ENCODE measurements around the gene RASGRF2.

The RASGRF2 gene

GRCh38 chr5:81052325-81052724 lies 92.2 kb downstream of the RASGRF2 start:
- TF ChIP-seq CREB1 (IDR thresholded peaks at IDR 0.05; ENCODE audit: low read depth) (no peak), EGR1 (IDR thresholded peaks at IDR 0.05) (no peak), EP300 (IDR thresholded peaks at IDR 0.05; ENCODE audit: borderline replicate concordance) (no peak), FOXM1 (IDR thresholded peaks at IDR 0.05; ENCODE audit: borderline replicate concordance, low read depth) (no peak), RAD21 (IDR thresholded peaks at IDR 0.05; ENCODE audit: low read depth) (no peak), NFIC (IDR thresholded peaks at IDR 0.05) (no peak), TCF12 (IDR thresholded peaks at IDR 0.05; ENCODE audit: low read depth) (no peak), MAX (IDR thresholded peaks at IDR 0.05) (no peak), USF1 (IDR thresholded peaks at IDR 0.05) (no peak), CEBPB (IDR thresholded peaks at IDR 0.05) (no peak), TEAD4 (IDR thresholded peaks at IDR 0.05) (no peak), ZBTB7A (IDR thresholded peaks at IDR 0.05; ENCODE audit: low read depth) (no peak), YY1 (IDR thresholded peaks at IDR 0.05; ENCODE audit: low read depth) (no peak), TAF1 (IDR thresholded peaks at IDR 0.05; ENCODE audit: low read depth) (no peak)
- TF ChIP-seq, protein P1, sequence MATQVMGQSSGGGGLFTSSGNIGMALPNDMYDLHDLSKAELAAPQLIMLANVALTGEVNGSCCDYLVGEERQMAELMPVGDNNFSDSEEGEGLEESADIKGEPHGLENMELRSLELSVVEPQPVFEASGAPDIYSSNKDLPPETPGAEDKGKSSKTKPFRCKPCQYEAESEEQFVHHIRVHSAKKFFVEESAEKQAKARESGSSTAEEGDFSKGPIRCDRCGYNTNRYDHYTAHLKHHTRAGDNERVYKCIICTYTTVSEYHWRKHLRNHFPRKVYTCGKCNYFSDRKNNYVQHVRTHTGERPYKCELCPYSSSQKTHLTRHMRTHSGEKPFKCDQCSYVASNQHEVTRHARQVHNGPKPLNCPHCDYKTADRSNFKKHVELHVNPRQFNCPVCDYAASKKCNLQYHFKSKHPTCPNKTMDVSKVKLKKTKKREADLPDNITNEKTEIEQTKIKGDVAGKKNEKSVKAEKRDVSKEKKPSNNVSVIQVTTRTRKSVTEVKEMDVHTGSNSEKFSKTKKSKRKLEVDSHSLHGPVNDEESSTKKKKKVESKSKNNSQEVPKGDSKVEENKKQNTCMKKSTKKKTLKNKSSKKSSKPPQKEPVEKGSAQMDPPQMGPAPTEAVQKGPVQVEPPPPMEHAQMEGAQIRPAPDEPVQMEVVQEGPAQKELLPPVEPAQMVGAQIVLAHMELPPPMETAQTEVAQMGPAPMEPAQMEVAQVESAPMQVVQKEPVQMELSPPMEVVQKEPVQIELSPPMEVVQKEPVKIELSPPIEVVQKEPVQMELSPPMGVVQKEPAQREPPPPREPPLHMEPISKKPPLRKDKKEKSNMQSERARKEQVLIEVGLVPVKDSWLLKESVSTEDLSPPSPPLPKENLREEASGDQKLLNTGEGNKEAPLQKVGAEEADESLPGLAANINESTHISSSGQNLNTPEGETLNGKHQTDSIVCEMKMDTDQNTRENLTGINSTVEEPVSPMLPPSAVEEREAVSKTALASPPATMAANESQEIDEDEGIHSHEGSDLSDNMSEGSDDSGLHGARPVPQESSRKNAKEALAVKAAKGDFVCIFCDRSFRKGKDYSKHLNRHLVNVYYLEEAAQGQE (IDR thresholded peaks at IDR 0.05; ENCODE audit: low read depth), result no peak

DNA sequence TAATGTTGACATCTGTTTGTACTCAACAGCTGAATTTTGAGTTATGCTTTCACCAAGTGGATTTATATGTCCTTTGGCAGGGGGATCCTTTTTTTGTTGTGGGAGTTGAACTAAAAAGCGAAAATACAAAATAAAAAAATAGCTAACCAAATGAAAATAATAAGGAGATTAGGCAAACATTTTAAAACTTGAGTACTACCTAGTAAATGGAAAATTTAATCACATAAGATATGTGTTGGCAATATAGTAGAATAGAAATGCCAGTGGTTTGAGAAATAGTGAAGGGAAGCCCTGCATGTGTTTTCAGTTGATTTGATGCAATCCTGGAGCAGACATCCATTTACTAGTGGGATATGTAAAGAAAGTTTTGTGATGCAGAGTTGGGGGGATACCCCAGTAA lies 98.0 kb downstream of the RASGRF2 start:
- TF ChIP-seq MAX (IDR thresholded peaks at IDR 0.05) (no peak), CEBPB (IDR thresholded peaks at IDR 0.05) (no peak), EP300 (IDR thresholded peaks at IDR 0.05; ENCODE audit: borderline replicate concordance) (no peak), NFIC (IDR thresholded peaks at IDR 0.05) (no peak), CREB1 (IDR thresholded peaks at IDR 0.05; ENCODE audit: low read depth) (no peak), TCF12 (IDR thresholded peaks at IDR 0.05; ENCODE audit: low read depth) (no peak), FOXM1 (IDR thresholded peaks at IDR 0.05; ENCODE audit: borderline replicate concordance, low read depth) (no peak), ZBTB7A (IDR thresholded peaks at IDR 0.05; ENCODE audit: low read depth) (no peak), EGR1 (IDR thresholded peaks at IDR 0.05) (no peak), RAD21 (IDR thresholded peaks at IDR 0.05; ENCODE audit: low read depth) (no peak), USF1 (IDR thresholded peaks at IDR 0.05) (no peak), TAF1 (IDR thresholded peaks at IDR 0.05; ENCODE audit: low read depth) (no peak), TEAD4 (IDR thresholded peaks at IDR 0.05) (no peak), YY1 (IDR thresholded peaks at IDR 0.05; ENCODE audit: low read depth) (no peak)
- TF ChIP-seq, protein P1 (IDR thresholded peaks at IDR 0.05; ENCODE audit: low read depth), result no peak

GRCh38 chr5:81065492-81065891 lies 105.3 kb downstream of the RASGRF2 start:
- no peak for TF ChIP-seq CREB1 (IDR thresholded peaks at IDR 0.05; ENCODE audit: low read depth)
- no peak for TF ChIP-seq ZBTB7A (IDR thresholded peaks at IDR 0.05; ENCODE audit: low read depth)
- no peak for TF ChIP-seq RAD21 (IDR thresholded peaks at IDR 0.05; ENCODE audit: low read depth)
- TF ChIP-seq NFIC (IDR thresholded peaks at IDR 0.05), result no peak
- TF ChIP-seq, protein P1 (IDR thresholded peaks at IDR 0.05; ENCODE audit: low read depth), result no peak
- no peak for TF ChIP-seq CEBPB (IDR thresholded peaks at IDR 0.05)
- TF ChIP-seq YY1 (IDR thresholded peaks at IDR 0.05; ENCODE audit: low read depth), result no peak
- TF ChIP-seq USF1 (IDR thresholded peaks at IDR 0.05), result no peak
- no peak for TF ChIP-seq EGR1 (IDR thresholded peaks at IDR 0.05)

GRCh38 chr5:81066102-81066501 lies 105.9 kb downstream of the RASGRF2 start:
- TF ChIP-seq MAX (IDR thresholded peaks at IDR 0.05), result no peak
- no peak for TF ChIP-seq CEBPB (IDR thresholded peaks at IDR 0.05)
- TF ChIP-seq CREB1 (IDR thresholded peaks at IDR 0.05; ENCODE audit: low read depth), result no peak
- no peak for TF ChIP-seq EGR1 (IDR thresholded peaks at IDR 0.05)
- TF ChIP-seq, protein P1 (IDR thresholded peaks at IDR 0.05; ENCODE audit: low read depth), result no peak
- TF ChIP-seq TEAD4 (IDR thresholded peaks at IDR 0.05), result no peak
- no peak for TF ChIP-seq RAD21 (IDR thresholded peaks at IDR 0.05; ENCODE audit: low read depth)
- no peak for TF ChIP-seq NFIC (IDR thresholded peaks at IDR 0.05)
- TF ChIP-seq FOXM1 (IDR thresholded peaks at IDR 0.05; ENCODE audit: borderline replicate concordance, low read depth), result no peak
- TF ChIP-seq TAF1 (IDR thresholded peaks at IDR 0.05; ENCODE audit: low read depth), result no peak
- TF ChIP-seq ZBTB7A (IDR thresholded peaks at IDR 0.05; ENCODE audit: low read depth), result no peak
- TF ChIP-seq USF1 (IDR thresholded peaks at IDR 0.05), result no peak
- TF ChIP-seq YY1 (IDR thresholded peaks at IDR 0.05; ENCODE audit: low read depth), result no peak
- no peak for TF ChIP-seq EP300 (IDR thresholded peaks at IDR 0.05; ENCODE audit: borderline replicate concordance)
- no peak for TF ChIP-seq TCF12 (IDR thresholded peaks at IDR 0.05; ENCODE audit: low read depth)

All from Ishikawa (cell line).